GM23248 (cell line): ENCODE measurements around the gene ASIP.

Experiments used
- EZH2 ChIP-seq: fragments of 200-600 bp; sonication (generic); IDR thresholded peaks from 2 replicates; pipeline ENCODE4 v1.6.1; 2018; ENCODE audit warnings: antibody characterized with exemption, mild to moderate bottlenecking; ENCODE audit not compliant: insufficient read depth, poor library complexity, severe bottlenecking
- EZH2phosphoT487 ChIP-seq: fragments of 200-600 bp; sonication (generic); IDR thresholded peaks from 2 replicates; pipeline ENCODE4 v1.6.1; 2018; ENCODE audit warnings: antibody characterized with exemption, moderate library complexity, mild to moderate bottlenecking, low read depth; ENCODE audit not compliant: insufficient read depth

DNA sequence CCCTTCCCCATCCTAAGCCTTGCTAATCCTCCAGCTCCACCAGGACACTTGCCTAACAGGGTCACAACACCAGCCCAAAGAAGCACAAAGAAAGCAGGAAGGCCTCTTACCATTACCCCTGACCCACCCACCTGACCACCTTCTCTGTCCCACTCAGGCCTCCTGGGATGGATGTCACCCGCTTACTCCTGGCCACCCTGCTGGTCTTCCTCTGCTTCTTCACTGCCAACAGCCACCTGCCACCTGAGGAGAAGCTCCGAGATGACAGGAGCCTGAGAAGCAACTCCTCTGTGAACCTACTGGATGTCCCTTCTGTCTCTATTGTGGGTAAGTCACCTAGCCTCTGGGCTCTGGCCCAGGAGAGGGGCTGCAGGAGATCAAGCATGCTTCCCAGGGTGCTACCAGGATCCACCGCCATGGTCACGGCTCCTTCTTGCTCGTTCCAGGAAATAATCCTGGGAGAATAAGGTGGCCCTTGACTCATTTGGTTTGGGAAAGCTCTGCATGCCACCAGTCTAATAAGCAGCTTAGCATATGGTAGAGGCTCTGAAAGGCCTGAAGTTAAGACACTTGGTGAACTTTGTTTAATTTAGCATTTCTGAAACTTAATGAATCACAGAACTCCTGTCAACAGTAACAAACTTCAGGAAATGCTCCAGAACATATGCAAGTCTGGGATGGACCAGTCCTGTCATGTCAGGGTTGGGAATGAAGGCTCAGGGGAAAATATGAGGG lies 19.2 kb downstream of the ASIP start:
- TF ChIP-seq EZH2, result no peak
- no peak for TF ChIP-seq EZH2phosphoT487
